Gastrocnemius medialis (tissue), 4 donors: Measurements from ENCODE around the gene PDIA5. TPM values are rescaled to one million over a fixed set of nuclear protein-coding genes. Genes with fewer than 3 reads are reported as not detected.
A peak's percentile ranks its signal among the peaks of the same experiment; 100 is the strongest.

Source experiments
- ATAC-seq, 2 donors: fragments of 150-250 bp; one replicate each; pipeline ENCODE4 v1.9.1; 2016
- DNase-seq, 2 donors: peaks; one replicate each; pipeline ENCODE4 v3.0.0-alpha.2; 2019
- H3K27ac ChIP-seq, 4 donors: fragments of 200-600 bp; sonication (generic); 1 replicate in 1 of 4; 2 replicates in 3 of 4; pipeline ENCODE4 v1.5.1; 2016 to 2018; ENCODE audit warnings: mild to moderate bottlenecking in 2 of 4, moderate library complexity in 1 of 4
- H3K27me3 ChIP-seq, 3 donors: fragments of 200-600 bp; sonication (generic) in 2 of 3; 1 replicate in 1 of 3; 2 replicates in 2 of 3; pipeline versions ENCODE4 v1.5.1 to v1.6.0; 2016 to 2019; ENCODE audit warnings: mild to moderate bottlenecking in 1 of 3, moderate library complexity in 1 of 3
- H3K36me3 ChIP-seq, 2 donors: fragments of 200-600 bp; sonication (generic) in 1 of 2; one replicate each; pipeline ENCODE4 v1.5.1; 2017 to 2018
- H3K4me1 ChIP-seq, 2 donors: fragments of 200-600 bp; sonication (generic) in 1 of 2; one replicate each; pipeline ENCODE4 v1.5.1; 2016 to 2017; ENCODE audit warnings: mild to moderate bottlenecking in 2 of 2
- H3K4me3 ChIP-seq, 4 donors: fragments of 200-600 bp; sonication (generic) in 3 of 4; 1 replicate in 1 of 4; 2 replicates in 3 of 4; pipeline ENCODE4 v1.5.1; 2016 to 2019; ENCODE audit warnings: mild to moderate bottlenecking in 2 of 4
- H3K9me3 ChIP-seq, 3 donors: fragments of 200-600 bp; sonication (generic) in 2 of 3; 1 replicate in 1 of 3; 2 replicates in 2 of 3; pipeline ENCODE4 v1.5.1; 2016 to 2019
- POLR2A ChIP-seq, 2 donors: fragments of 450-650 bp; IDR thresholded peaks; one replicate each; pipeline ENCODE4 v1.6.1; 2017; ENCODE audit warnings: antibody characterized with exemption in 2 of 2, mild to moderate bottlenecking in 2 of 2, moderate library complexity in 2 of 2
- in situ Hi-C, 4 donors: fragments of 200-750 bp; cut with MboI; loops; one replicate each; pipeline versions ENCODE4 v1.15.0 to v1.8.0; 2017; ENCODE audit warnings: low sequenced_read_pairs in 4 of 4
- intact Hi-C: fragments of 100-400 bp; cut with DNase I; formaldehyde crosslinking; loops from one replicate; pipeline ENCODE4 v1.15.1; 2023; ENCODE audit warnings: low total_unique reads
- total RNA-seq, 4 donors: library from RNA; depleted of rRNA; stranded (reverse); fragments of >200 nt; gene quantifications; one replicate each; pipeline versions ENCODE4 v1.1.0 to v1.2.3, GENCODE V29; 2016
- TF ChIP-seq, protein P1 (sequence below), 5 experiments: fragments of 450-650 bp in 3 of 5; fragments of 200-600 bp in 2 of 5; sonication (generic) in 2 of 5; IDR thresholded peaks in 4 of 5; conservative IDR thresholded peaks in 1 of 5; 1 replicate in 4 of 5; 2 replicates in 1 of 5; pipeline ENCODE4 v1.5.1; 2016 to 2019; ENCODE audit warnings: antibody characterized with exemption in 5 of 5, mild to moderate bottlenecking in 3 of 5, moderate library complexity in 3 of 5

Gene PDIA5
- total RNA-seq, 4 donors from 2014 or later: 2.3 to 4.2 (median 3.0) TPM

GRCh38 chr3:123076496-123077418 is 9.9 kb downstream of the PDIA5 start:
- in situ Hi-C loops (no loop called here), intact Hi-C loops (no loop called here)
- DNase-seq (no peak), ATAC-seq (peak; percentile 24 to 36)
- H3K27ac ChIP-seq: peak overlapping the region in 2 of 4 donors; percentile 12 to 46
- H3K9me3 ChIP-seq: no peaks in the 10 kb centered on the region
- H3K4me3 ChIP-seq: no peak overlapping the region
- peaks cover 14 to 18% of the 10 kb centered on the region in 2 donors for H3K4me1 ChIP-seq
- H3K27me3 ChIP-seq: no peaks in the 10 kb centered on the region
- no peaks in the 10 kb centered on the region for H3K36me3 ChIP-seq
- TF ChIP-seq, protein P1, sequence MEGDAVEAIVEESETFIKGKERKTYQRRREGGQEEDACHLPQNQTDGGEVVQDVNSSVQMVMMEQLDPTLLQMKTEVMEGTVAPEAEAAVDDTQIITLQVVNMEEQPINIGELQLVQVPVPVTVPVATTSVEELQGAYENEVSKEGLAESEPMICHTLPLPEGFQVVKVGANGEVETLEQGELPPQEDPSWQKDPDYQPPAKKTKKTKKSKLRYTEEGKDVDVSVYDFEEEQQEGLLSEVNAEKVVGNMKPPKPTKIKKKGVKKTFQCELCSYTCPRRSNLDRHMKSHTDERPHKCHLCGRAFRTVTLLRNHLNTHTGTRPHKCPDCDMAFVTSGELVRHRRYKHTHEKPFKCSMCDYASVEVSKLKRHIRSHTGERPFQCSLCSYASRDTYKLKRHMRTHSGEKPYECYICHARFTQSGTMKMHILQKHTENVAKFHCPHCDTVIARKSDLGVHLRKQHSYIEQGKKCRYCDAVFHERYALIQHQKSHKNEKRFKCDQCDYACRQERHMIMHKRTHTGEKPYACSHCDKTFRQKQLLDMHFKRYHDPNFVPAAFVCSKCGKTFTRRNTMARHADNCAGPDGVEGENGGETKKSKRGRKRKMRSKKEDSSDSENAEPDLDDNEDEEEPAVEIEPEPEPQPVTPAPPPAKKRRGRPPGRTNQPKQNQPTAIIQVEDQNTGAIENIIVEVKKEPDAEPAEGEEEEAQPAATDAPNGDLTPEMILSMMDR (IDR thresholded peaks at IDR 0.05 in 4 of 5, conservative IDR thresholded peaks at IDR 0.05 in 1 of 5): no peak
- TF ChIP-seq POLR2A (IDR thresholded peaks at IDR 0.05): no peak

DNA sequence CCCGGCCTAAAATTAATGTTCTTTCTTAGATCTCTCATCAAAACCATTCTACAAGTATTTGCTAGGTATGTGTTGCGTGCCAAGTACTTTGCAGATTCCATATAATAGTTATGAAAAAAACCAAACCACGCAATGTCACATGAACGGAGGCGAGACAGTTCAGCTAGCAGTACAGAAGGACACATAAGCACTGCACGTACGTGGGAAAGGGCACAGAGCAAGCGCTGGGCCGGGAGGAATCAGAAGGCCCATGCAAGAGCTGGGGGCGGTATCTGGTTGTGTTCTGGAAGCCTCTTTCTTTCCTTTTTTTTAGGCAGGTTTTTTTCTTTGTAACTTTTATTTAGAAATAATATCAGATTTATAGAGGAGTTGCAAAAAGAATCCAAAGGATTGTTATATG is 11.3 kb downstream of the PDIA5 start:
- Histone ChIP-seq H3K36me3 (no peaks in the 10 kb centered on the region), H3K27ac (peak overlapping the region in 1 of 4 donors; percentile 36), H3K4me3 (no peak overlapping the region), H3K9me3 (no peaks in the 10 kb centered on the region), H3K27me3 (no peaks in the 10 kb centered on the region), H3K4me1 (peaks cover 26 to 28% of the 10 kb centered on the region in 2 donors)
- no peak for ATAC-seq
- DNase-seq: no peak
- in situ Hi-C loops: no loop called here
- TF ChIP-seq POLR2A (IDR thresholded peaks at IDR 0.05): no peak
- TF ChIP-seq, protein P1 (IDR thresholded peaks at IDR 0.05 in 4 of 5, conservative IDR thresholded peaks at IDR 0.05 in 1 of 5): no peak
- intact Hi-C loops: no loop called here

DNA sequence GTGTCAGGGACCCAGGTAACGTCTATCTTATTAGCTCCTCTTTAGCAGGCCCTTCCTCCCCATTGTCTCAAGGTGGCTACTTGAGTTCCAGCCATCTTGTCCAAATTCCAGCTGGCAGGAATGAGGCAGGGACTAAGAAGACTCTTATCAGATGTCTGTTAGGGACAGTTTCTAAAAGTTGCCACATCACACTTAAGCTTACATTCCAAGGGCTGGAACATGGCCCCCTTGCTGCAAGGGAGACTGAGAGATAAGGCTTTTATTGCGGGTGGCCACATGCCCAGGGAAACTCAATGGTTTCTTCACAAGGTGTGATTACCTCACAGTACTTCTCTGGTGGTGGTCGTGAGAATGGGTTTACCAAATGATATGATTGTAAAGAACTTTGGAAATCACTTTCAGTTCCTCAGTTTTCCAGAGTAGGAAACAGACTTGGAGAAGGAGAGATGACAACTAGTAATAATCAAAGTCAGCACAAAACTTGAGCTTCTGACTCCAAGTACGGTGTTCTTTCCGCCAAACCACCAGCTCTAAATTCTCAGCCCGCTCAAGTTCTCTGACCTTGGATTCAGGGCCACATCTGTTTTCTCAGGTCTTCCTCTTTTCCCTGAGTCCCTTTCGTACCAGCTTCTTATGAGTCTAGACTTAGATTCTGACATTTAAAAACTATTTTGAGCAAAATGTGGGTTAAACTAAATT is 14.2 kb downstream of the PDIA5 start:
- DNase-seq (no peak), ATAC-seq (no peak)
- Histone ChIP-seq H3K4me3 (no peak overlapping the region), H3K4me1 (peaks cover 29 to 31% of the 10 kb centered on the region in 2 donors), H3K9me3 (no peaks in the 10 kb centered on the region), H3K36me3 (no peaks in the 10 kb centered on the region), H3K27me3 (no peaks in the 10 kb centered on the region), H3K27ac (peak overlapping the region in 2 of 4 donors; percentile 46 to 47)
- in situ Hi-C loops (no loop called here), intact Hi-C loops (no loop called here)
- TF ChIP-seq POLR2A (IDR thresholded peaks at IDR 0.05): no peak
- TF ChIP-seq, protein P1 (IDR thresholded peaks at IDR 0.05 in 4 of 5, conservative IDR thresholded peaks at IDR 0.05 in 1 of 5): no peak

DNA sequence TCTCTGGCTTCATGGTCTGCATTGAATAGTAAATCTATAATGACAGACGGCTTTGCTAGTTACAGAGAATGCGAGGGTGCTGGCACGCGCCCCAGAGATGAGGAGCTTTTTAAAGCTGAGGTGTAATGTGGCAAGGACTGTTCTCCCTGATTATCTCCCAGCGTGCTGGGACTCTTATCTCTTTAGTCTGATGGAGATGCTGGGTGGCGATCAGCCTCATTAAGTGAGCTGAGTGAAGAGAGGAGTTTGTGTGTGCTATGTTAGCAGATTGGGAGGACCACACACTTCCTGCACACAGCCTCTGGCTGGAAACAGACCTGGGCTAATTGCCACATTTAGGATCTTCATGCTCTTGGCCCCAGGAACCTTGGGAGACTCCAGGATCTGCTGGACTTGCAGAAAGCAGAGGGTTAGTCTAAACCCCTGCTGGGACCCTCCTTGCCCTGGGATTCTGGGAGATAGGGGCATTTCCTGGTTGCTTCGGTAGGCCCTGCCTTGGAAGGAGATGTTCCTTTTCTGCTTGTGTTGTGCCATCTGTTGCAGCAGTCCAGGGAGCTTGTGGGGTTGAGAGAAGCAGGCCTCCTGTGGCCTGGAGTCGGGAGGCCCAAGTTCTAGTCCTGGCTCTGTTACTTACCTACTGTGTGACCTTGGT is 15.0 kb downstream of the PDIA5 start:
- DNase-seq: no peak
- in situ Hi-C loops: no loop called here
- H3K36me3 ChIP-seq: no peaks in the 10 kb centered on the region

More for the DNA sequence above, 15.0 kb downstream of the PDIA5 start:
- H3K27ac ChIP-seq: peak overlapping the region in 3 of 4 donors; percentile 17 to 47 (median 46)
- H3K4me1 ChIP-seq: peaks cover 26% of the 10 kb centered on the region in 2 donors
- intact Hi-C loops: no loop called here
- H3K4me3 ChIP-seq: no peak overlapping the region
- H3K27me3 ChIP-seq: no peaks in the 10 kb centered on the region
- TF ChIP-seq, protein P1 (IDR thresholded peaks at IDR 0.05 in 4 of 5, conservative IDR thresholded peaks at IDR 0.05 in 1 of 5): no peak
- TF ChIP-seq POLR2A (IDR thresholded peaks at IDR 0.05): no peak
- no peaks in the 10 kb centered on the region for H3K9me3 ChIP-seq
- ATAC-seq: peak in 1 of 2 donors; percentile 18
